Gastrocnemius medialis (tissue), 4 donors: Measurements from ENCODE around the gene R3HCC1L. TPM values are rescaled to one million over a fixed set of nuclear protein-coding genes. Genes with fewer than 3 reads are reported as not detected.

Experiments used
- ATAC-seq, 2 donors: fragments of 150-250 bp; one replicate each; pipeline ENCODE4 v1.9.1; 2016
- DNase-seq, 2 donors: peaks; one replicate each; pipeline ENCODE4 v3.0.0-alpha.2; 2019
- H3K27ac ChIP-seq, 4 donors: fragments of 200-600 bp; sonication (generic); 1 replicate in 1 of 4; 2 replicates in 3 of 4; pipeline ENCODE4 v1.5.1; 2016 to 2018; ENCODE audit warnings: mild to moderate bottlenecking in 2 of 4, moderate library complexity in 1 of 4
- H3K27me3 ChIP-seq, 3 donors: fragments of 200-600 bp; sonication (generic) in 2 of 3; 1 replicate in 1 of 3; 2 replicates in 2 of 3; pipeline versions ENCODE4 v1.5.1 to v1.6.0; 2016 to 2019; ENCODE audit warnings: mild to moderate bottlenecking in 1 of 3, moderate library complexity in 1 of 3
- H3K36me3 ChIP-seq, 2 donors: fragments of 200-600 bp; sonication (generic) in 1 of 2; one replicate each; pipeline ENCODE4 v1.5.1; 2017 to 2018
- H3K4me1 ChIP-seq, 2 donors: fragments of 200-600 bp; sonication (generic) in 1 of 2; one replicate each; pipeline ENCODE4 v1.5.1; 2016 to 2017; ENCODE audit warnings: mild to moderate bottlenecking in 2 of 2
- H3K4me3 ChIP-seq, 4 donors: fragments of 200-600 bp; sonication (generic) in 3 of 4; 1 replicate in 1 of 4; 2 replicates in 3 of 4; pipeline ENCODE4 v1.5.1; 2016 to 2019; ENCODE audit warnings: mild to moderate bottlenecking in 2 of 4
- H3K9me3 ChIP-seq, 3 donors: fragments of 200-600 bp; sonication (generic) in 2 of 3; 1 replicate in 1 of 3; 2 replicates in 2 of 3; pipeline ENCODE4 v1.5.1; 2016 to 2019
- CTCF ChIP-seq, 5 experiments: fragments of 450-650 bp in 3 of 5; fragments of 200-600 bp in 2 of 5; sonication (generic) in 2 of 5; IDR thresholded peaks in 4 of 5; conservative IDR thresholded peaks in 1 of 5; 1 replicate in 4 of 5; 2 replicates in 1 of 5; pipeline ENCODE4 v1.5.1; 2016 to 2019; ENCODE audit warnings: antibody characterized with exemption in 5 of 5, mild to moderate bottlenecking in 3 of 5, moderate library complexity in 3 of 5
- POLR2A ChIP-seq, 2 donors: fragments of 450-650 bp; IDR thresholded peaks; one replicate each; pipeline ENCODE4 v1.6.1; 2017; ENCODE audit warnings: antibody characterized with exemption in 2 of 2, mild to moderate bottlenecking in 2 of 2, moderate library complexity in 2 of 2
- in situ Hi-C, 4 donors: fragments of 200-750 bp; cut with MboI; loops; one replicate each; pipeline versions ENCODE4 v1.15.0 to v1.8.0; 2017; ENCODE audit warnings: low sequenced_read_pairs in 4 of 4
- intact Hi-C: fragments of 100-400 bp; cut with DNase I; formaldehyde crosslinking; loops from one replicate; pipeline ENCODE4 v1.15.1; 2023; ENCODE audit warnings: low total_unique reads
- total RNA-seq, 4 donors: library from RNA; depleted of rRNA; stranded (reverse); fragments of >200 nt; gene quantifications; one replicate each; pipeline versions ENCODE4 v1.1.0 to v1.2.3, GENCODE V29; 2016

R3HCC1L gene
- total RNA-seq, 4 donors from 2014 or later: 6.7 to 10.8 (median 10.1) TPM

- TF ChIP-seq POLR2A (IDR thresholded peaks at IDR 0.05) (no peak), CTCF (IDR thresholded peaks at IDR 0.05 in 4 of 5, conservative IDR thresholded peaks at IDR 0.05 in 1 of 5) (no peak)
- Histone ChIP-seq H3K27me3 (no peaks in the 10 kb centered on the region), H3K27ac (no peak overlapping the region), H3K36me3 (peaks cover 0 to 8% of the 10 kb centered on the region in 2 donors), H3K9me3 (peaks cover 0 to 4% (median 0%) of the 10 kb centered on the region in 3 donors), H3K4me1 (peaks cover 0 to 7% of the 10 kb centered on the region in 2 donors), H3K4me3 (no peak overlapping the region)
- ATAC-seq (no peak), DNase-seq (no peak)
- intact Hi-C loops: no loop called here
- in situ Hi-C loops: no loop called here
Observed at GRCh38 chr10:98154076-98154475, 19.6 kb downstream of the R3HCC1L start.

GRCh38 chr10:98158576-98158975 is 24.1 kb downstream of the R3HCC1L start:
- H3K36me3 ChIP-seq: peaks cover 0 to 2% of the 10 kb centered on the region in 2 donors
- TF ChIP-seq CTCF (IDR thresholded peaks at IDR 0.05 in 4 of 5, conservative IDR thresholded peaks at IDR 0.05 in 1 of 5): no peak
- TF ChIP-seq POLR2A (IDR thresholded peaks at IDR 0.05): no peak
- no peaks in the 10 kb centered on the region for H3K9me3 ChIP-seq
- DNase-seq (no peak), ATAC-seq (no peak)
- in situ Hi-C loops: no loop called here
- intact Hi-C loops: no loop called here
- H3K4me3 ChIP-seq: no peak overlapping the region
- no peak overlapping the region for H3K27ac ChIP-seq
- H3K4me1 ChIP-seq: peaks cover 0 to 10% of the 10 kb centered on the region in 2 donors
- no peaks in the 10 kb centered on the region for H3K27me3 ChIP-seq

DNA sequence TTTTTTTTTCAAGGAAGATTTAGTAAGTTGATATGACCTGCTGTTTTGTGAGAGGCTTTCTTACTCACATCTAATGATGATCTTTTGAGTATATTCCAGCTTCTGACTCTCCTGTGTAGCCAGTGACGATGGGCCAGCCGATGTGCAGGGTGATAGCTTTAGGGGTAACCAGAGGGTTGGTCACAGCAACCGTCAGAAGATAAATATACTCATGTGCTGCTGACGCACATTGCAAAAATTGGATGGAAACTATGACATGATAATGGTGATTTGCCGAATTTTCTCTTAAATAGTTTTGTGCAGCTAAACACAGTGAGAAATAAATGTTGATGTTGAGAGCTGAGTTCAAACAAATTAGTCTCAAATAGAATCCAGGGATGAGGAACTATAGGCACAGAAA is 29.5 kb downstream of the R3HCC1L start:
- no peak for ATAC-seq
- in situ Hi-C loops: no loop called here
- no peak overlapping the region for H3K4me3 ChIP-seq
- no peak for DNase-seq
- intact Hi-C loops: no loop called here
- no peak for TF ChIP-seq CTCF (IDR thresholded peaks at IDR 0.05 in 4 of 5, conservative IDR thresholded peaks at IDR 0.05 in 1 of 5)
- no peak for TF ChIP-seq POLR2A (IDR thresholded peaks at IDR 0.05)
- H3K27me3 ChIP-seq: no peaks in the 10 kb centered on the region
- no peaks in the 10 kb centered on the region for H3K9me3 ChIP-seq
- H3K4me1 ChIP-seq: peaks cover 0 to 3% of the 10 kb centered on the region in 2 donors
- peaks cover 0 to 26% of the 10 kb centered on the region in 2 donors for H3K36me3 ChIP-seq
- H3K27ac ChIP-seq: no peak overlapping the region

DNA sequence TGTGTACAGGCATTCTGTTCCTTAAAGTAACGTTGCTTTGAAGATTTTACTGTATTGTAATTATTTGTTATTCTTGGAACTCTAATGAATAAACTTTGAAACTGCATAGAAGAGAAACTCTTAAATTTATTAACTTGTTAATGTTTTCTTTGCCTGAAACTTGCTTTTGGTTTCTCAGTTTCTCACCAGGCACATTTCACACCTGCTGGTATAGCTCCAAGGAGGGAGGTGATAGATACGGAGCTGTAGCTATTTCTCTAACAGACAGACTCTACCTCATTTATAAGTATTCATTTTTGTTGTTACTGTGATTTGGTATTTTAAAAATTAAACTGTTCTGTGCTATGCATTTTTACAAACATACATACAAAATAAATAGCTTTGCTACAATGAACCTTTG is 32.7 kb downstream of the R3HCC1L start:
- no peaks in the 10 kb centered on the region for H3K27me3 ChIP-seq
- H3K9me3 ChIP-seq: no peaks in the 10 kb centered on the region
- no peak for DNase-seq
- H3K4me1 ChIP-seq: peaks cover 9 to 11% of the 10 kb centered on the region in 2 donors
- no peak for ATAC-seq
- H3K27ac ChIP-seq: no peak overlapping the region
- intact Hi-C loops: no loop called here
- H3K36me3 ChIP-seq: peaks cover 0 to 26% of the 10 kb centered on the region in 2 donors
- H3K4me3 ChIP-seq: no peak overlapping the region
- in situ Hi-C loops: loop anchor here in 1 of 4 donors (5.0 kb wide), 1 partner anchor 140 kb away; no protein-coding TSS in a partner anchor
- TF ChIP-seq POLR2A (IDR thresholded peaks at IDR 0.05) (no peak), CTCF (IDR thresholded peaks at IDR 0.05 in 4 of 5, conservative IDR thresholded peaks at IDR 0.05 in 1 of 5) (no peak)

DNA sequence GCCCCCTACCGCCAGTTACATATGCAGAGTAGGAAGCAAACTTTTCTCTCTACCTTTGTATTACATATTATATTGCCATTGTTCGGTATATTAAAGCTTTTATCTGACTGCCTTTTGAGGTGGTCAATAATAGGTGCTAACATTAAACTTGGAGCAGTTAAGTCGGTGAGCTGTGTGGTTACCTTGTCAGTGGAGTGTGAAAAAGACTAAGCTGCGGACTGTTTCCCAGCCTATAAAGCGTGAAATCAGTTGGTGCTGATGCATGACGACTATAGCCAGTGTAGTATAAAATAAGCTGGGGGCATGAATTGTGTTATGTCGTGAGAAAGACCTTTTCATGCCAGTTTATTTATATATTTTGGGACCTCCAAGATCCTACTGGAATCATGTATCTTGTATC is 33.7 kb downstream of the R3HCC1L start:
- Histone ChIP-seq H3K27ac (no peak overlapping the region), H3K27me3 (no peaks in the 10 kb centered on the region), H3K9me3 (no peaks in the 10 kb centered on the region), H3K36me3 (peaks cover 0 to 26% of the 10 kb centered on the region in 2 donors), H3K4me1 (peaks cover 10 to 11% of the 10 kb centered on the region in 2 donors), H3K4me3 (no peak overlapping the region)
- ATAC-seq (no peak), DNase-seq (no peak)
- TF ChIP-seq POLR2A (IDR thresholded peaks at IDR 0.05) (no peak), CTCF (IDR thresholded peaks at IDR 0.05 in 4 of 5, conservative IDR thresholded peaks at IDR 0.05 in 1 of 5) (no peak)
- in situ Hi-C loops: loop anchor here in 1 of 4 donors (5.0 kb wide), 1 partner anchor 139 kb away; no protein-coding TSS in a partner anchor
- intact Hi-C loops: no loop called here
